ENCODE measurements around the gene ALG12.

ALG12 gene

DNA sequence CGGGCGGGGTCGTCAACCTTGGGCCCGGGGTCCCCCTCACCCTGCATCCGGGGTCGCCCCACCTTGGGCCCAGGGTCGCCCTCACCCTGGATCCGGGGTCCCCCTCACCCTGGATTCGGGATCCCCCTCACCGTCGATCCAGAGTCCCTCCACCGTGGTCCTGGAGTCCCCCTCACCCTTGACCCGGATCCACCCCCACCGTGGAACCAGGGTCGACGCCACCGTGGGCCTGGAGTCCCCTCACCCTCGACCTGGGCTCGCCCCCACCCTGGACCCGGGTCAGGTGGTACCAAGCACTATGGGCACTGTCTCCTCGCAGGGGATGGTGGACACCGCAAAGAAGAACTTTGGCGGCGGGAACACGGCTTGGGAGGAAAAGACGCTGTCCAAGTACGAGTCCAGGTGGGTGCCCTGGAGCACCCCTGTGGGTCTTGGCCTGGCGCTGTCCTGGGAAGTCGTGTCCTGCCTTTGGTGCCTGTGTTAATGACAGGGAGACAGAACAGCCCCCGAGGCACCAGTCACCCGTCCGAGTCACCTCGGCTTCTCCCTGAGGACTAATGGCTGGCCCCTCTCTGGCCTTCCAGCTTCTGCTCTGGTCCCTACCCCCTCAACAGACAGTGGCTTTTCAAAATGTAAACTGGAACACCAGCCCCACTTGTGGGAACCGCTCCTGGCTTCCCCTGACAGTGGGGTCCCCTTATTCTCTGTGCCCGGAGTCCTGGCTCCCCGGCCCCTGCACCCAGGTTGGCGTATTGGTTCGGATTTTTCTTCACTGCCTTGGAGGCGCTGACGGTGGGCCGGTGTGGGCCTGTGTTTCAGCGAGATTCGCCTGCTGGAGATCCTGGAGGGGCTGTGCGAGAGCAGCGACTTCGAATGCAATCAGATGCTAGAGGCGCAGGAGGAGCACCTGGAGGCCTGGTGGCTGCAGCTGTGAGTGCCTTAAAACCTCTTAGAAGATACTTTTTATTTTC, 958 bp upstream of the ALG12 start:
- TF ChIP-seq, protein P1, sequence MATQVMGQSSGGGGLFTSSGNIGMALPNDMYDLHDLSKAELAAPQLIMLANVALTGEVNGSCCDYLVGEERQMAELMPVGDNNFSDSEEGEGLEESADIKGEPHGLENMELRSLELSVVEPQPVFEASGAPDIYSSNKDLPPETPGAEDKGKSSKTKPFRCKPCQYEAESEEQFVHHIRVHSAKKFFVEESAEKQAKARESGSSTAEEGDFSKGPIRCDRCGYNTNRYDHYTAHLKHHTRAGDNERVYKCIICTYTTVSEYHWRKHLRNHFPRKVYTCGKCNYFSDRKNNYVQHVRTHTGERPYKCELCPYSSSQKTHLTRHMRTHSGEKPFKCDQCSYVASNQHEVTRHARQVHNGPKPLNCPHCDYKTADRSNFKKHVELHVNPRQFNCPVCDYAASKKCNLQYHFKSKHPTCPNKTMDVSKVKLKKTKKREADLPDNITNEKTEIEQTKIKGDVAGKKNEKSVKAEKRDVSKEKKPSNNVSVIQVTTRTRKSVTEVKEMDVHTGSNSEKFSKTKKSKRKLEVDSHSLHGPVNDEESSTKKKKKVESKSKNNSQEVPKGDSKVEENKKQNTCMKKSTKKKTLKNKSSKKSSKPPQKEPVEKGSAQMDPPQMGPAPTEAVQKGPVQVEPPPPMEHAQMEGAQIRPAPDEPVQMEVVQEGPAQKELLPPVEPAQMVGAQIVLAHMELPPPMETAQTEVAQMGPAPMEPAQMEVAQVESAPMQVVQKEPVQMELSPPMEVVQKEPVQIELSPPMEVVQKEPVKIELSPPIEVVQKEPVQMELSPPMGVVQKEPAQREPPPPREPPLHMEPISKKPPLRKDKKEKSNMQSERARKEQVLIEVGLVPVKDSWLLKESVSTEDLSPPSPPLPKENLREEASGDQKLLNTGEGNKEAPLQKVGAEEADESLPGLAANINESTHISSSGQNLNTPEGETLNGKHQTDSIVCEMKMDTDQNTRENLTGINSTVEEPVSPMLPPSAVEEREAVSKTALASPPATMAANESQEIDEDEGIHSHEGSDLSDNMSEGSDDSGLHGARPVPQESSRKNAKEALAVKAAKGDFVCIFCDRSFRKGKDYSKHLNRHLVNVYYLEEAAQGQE (IDR thresholded peaks at IDR 0.05; ENCODE audit: low read depth) = peak; percentile 22; the same call in 1 of the 2 replicates
- TF ChIP-seq NFIC (IDR thresholded peaks at IDR 0.05) = no peak
- no peak for TF ChIP-seq TEAD4 (IDR thresholded peaks at IDR 0.05)

DNA sequence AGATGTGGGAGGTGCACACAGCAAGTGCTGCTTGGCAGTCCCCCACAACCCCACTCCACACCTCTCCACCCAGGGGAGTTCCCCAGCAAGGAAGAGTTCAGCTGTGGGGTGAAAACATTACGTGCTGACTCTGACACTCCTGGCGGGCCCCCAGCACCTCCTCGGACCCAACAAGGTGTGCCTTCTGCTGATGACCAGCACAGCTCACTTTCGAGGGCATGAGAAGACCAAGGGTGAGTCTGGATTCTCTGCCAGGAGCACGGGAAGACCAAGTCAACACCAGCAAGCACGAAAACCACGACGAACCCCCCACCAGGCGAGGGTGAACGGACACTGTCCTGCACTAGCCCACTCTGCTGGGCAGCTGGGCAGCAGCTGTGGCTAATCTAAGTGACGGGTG, 1.4 kb downstream of the ALG12 start:
- TF ChIP-seq TEAD4 (IDR thresholded peaks at IDR 0.05) (no peak), CEBPB (IDR thresholded peaks at IDR 0.05) (no peak), FOXM1 (IDR thresholded peaks at IDR 0.05; ENCODE audit: borderline replicate concordance, low read depth) (no peak), EP300 (IDR thresholded peaks at IDR 0.05; ENCODE audit: borderline replicate concordance) (no peak), RAD21 (IDR thresholded peaks at IDR 0.05; ENCODE audit: low read depth) (no peak), TCF12 (IDR thresholded peaks at IDR 0.05; ENCODE audit: low read depth) (no peak), CREB1 (IDR thresholded peaks at IDR 0.05; ENCODE audit: low read depth) (no peak), YY1 (IDR thresholded peaks at IDR 0.05; ENCODE audit: low read depth) (no peak), EGR1 (IDR thresholded peaks at IDR 0.05) (no peak)
- TF ChIP-seq, protein P2, sequence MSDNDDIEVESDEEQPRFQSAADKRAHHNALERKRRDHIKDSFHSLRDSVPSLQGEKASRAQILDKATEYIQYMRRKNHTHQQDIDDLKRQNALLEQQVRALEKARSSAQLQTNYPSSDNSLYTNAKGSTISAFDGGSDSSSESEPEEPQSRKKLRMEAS (IDR thresholded peaks at IDR 0.05) = no peak

DNA sequence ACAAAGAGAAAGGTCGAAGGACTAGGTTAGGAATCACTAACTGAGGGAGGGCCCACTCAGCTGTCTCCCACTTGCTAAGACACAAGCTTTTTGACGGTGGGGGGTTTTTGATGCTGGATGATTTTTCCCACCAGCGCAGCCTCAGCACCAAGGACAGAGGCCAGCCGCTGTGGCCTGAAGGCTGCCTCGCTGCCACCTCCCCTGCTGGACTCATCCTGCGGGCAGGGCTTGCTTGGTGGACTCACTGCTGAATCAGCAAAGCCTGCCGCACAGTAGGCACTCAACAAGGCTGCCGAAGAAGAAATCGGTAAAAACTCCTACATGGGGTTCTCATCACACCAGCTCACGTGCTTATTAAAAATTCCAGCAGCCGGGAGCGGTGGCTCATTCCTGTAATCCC, 2.6 kb downstream of the ALG12 start:
- TF ChIP-seq RAD21 (IDR thresholded peaks at IDR 0.05; ENCODE audit: low read depth) (no peak), EGR1 (IDR thresholded peaks at IDR 0.05) (no peak), TCF12 (IDR thresholded peaks at IDR 0.05; ENCODE audit: low read depth) (no peak), EP300 (IDR thresholded peaks at IDR 0.05; ENCODE audit: borderline replicate concordance) (no peak), FOXM1 (IDR thresholded peaks at IDR 0.05; ENCODE audit: borderline replicate concordance, low read depth) (no peak)
- TF ChIP-seq, protein P1 (IDR thresholded peaks at IDR 0.05; ENCODE audit: low read depth) = peak; percentile 85

DNA sequence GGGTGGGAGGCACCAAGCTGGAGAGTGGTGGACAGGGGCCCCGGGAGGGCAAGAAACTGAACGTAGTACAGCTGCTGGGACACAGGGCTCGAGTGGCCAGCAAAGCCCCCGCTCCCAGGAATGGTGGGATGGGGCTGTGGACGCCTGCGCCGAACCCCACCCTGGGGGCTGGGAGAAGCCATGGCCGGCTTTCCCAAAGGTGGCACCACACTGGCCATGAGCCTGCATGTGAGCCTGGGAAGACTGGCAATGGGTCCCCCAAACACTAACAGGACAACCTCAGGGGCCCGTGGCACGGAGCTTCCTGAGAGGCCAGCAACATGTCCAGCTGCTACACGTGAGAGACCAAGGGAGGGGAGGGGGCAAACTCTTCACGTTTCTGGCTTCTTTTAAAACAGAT, 4.0 kb downstream of the ALG12 start:
- no peak for TF ChIP-seq TCF12 (IDR thresholded peaks at IDR 0.05; ENCODE audit: low read depth)
- TF ChIP-seq CREB1 (IDR thresholded peaks at IDR 0.05; ENCODE audit: low read depth) = no peak
- no peak for TF ChIP-seq TAF1 (IDR thresholded peaks at IDR 0.05; ENCODE audit: low read depth)
- no peak for TF ChIP-seq EGR1 (IDR thresholded peaks at IDR 0.05)
- no peak for TF ChIP-seq FOXM1 (IDR thresholded peaks at IDR 0.05; ENCODE audit: borderline replicate concordance, low read depth)
- no peak for TF ChIP-seq ZBTB7A (IDR thresholded peaks at IDR 0.05; ENCODE audit: low read depth)
- TF ChIP-seq RAD21 (IDR thresholded peaks at IDR 0.05; ENCODE audit: low read depth) = no peak
- TF ChIP-seq NFIC (IDR thresholded peaks at IDR 0.05) = no peak
- no peak for TF ChIP-seq EP300 (IDR thresholded peaks at IDR 0.05; ENCODE audit: borderline replicate concordance)
- TF ChIP-seq, protein P3, sequence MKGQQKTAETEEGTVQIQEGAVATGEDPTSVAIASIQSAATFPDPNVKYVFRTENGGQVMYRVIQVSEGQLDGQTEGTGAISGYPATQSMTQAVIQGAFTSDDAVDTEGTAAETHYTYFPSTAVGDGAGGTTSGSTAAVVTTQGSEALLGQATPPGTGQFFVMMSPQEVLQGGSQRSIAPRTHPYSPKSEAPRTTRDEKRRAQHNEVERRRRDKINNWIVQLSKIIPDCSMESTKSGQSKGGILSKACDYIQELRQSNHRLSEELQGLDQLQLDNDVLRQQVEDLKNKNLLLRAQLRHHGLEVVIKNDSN (IDR thresholded peaks at IDR 0.05) = no peak
- no peak for TF ChIP-seq CEBPB (IDR thresholded peaks at IDR 0.05)

DNA sequence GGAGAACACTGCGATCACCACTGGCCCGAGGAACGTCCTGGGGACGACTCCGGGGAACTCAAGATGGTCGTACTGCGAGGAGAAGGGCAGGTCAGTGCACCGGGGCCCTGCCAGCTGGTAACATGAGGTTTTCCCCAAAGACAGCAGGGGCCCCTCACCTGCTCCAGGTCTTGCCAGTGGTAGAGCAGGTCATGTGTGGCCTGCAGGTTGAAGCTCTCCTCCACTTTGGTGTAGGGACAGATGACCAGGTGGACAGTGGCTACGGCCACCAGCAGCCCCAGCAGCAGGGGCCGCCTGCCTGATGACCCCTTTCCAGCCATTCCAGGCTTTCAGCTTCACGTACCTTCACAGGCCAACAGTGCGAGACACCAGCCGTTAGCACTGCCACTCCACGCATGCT, 4.8 kb downstream of the ALG12 start:
- TF ChIP-seq ZBTB7A (IDR thresholded peaks at IDR 0.05; ENCODE audit: low read depth) (no peak), FOXM1 (IDR thresholded peaks at IDR 0.05; ENCODE audit: borderline replicate concordance, low read depth) (no peak), CREB1 (IDR thresholded peaks at IDR 0.05; ENCODE audit: low read depth) (no peak), EP300 (IDR thresholded peaks at IDR 0.05; ENCODE audit: borderline replicate concordance) (no peak), CEBPB (IDR thresholded peaks at IDR 0.05) (no peak), TAF1 (IDR thresholded peaks at IDR 0.05; ENCODE audit: low read depth) (no peak), EGR1 (IDR thresholded peaks at IDR 0.05) (no peak), TCF12 (IDR thresholded peaks at IDR 0.05; ENCODE audit: low read depth) (no peak), YY1 (IDR thresholded peaks at IDR 0.05; ENCODE audit: low read depth) (no peak), RAD21 (IDR thresholded peaks at IDR 0.05; ENCODE audit: low read depth) (no peak)
- TF ChIP-seq, protein P2 (IDR thresholded peaks at IDR 0.05) = no peak
- TF ChIP-seq, protein P3 (IDR thresholded peaks at IDR 0.05) = no peak

DNA sequence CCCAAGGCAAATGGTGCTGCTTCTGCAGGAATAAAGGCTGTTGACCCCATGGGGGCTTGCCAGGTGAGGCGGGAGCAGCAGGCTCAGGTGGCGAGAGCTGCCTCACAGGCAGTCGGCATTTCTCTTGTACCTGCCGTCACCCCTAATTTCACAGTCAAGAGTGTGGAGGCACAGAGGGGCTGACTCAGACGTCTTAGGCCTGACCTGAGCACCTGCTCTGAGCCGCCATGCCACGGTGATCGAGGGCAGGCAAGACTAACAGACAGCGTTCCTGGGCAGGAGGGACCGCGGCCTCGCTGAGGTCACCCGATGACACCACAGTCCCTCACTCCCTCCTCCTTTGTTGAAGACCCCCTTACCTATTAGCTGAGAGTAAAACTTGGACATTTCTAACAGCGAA, 5.2 kb downstream of the ALG12 start:
- TF ChIP-seq, protein P1 (IDR thresholded peaks at IDR 0.05; ENCODE audit: low read depth) = no peak
- no peak for TF ChIP-seq CEBPB (IDR thresholded peaks at IDR 0.05)
- no peak for TF ChIP-seq TEAD4 (IDR thresholded peaks at IDR 0.05)
- no peak for TF ChIP-seq RAD21 (IDR thresholded peaks at IDR 0.05; ENCODE audit: low read depth)
- TF ChIP-seq ZBTB7A (IDR thresholded peaks at IDR 0.05; ENCODE audit: low read depth) = no peak
- TF ChIP-seq, protein P2 (IDR thresholded peaks at IDR 0.05) = no peak
- TF ChIP-seq CREB1 (IDR thresholded peaks at IDR 0.05; ENCODE audit: low read depth) = no peak

All from Ishikawa (cell line).